Measurements from ENCODE around the gene AREG.

The AREG gene

GRCh38 chr4:74431113-74431826, 13.7 kb upstream of the AREG start:
- no peak for DNase-seq (ENCODE audit: extremely low read depth in 1 of 2, low read depth in 1 of 2)

DNA sequence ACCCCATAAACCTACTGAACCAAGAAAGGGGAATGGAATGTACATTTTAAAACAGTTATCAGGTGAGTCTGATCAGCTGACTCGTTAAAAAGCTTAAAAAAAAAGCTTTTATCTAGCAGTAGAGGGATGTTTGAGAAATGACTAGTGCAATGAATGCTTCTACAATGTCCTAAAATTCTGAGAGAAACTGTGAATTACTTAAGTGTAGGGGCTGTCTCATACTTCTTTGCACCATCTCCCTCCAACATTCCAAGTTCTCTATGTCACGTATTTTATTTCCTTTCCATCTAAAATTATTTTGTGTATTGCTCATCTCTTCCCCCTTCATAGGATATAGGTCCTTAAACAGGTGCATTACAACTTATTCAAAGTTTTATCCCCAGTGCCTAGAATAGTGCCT, 11.9 kb upstream of the AREG start:
- no peak for DNase-seq (ENCODE audit: extremely low read depth in 1 of 2, low read depth in 1 of 2)

DNA sequence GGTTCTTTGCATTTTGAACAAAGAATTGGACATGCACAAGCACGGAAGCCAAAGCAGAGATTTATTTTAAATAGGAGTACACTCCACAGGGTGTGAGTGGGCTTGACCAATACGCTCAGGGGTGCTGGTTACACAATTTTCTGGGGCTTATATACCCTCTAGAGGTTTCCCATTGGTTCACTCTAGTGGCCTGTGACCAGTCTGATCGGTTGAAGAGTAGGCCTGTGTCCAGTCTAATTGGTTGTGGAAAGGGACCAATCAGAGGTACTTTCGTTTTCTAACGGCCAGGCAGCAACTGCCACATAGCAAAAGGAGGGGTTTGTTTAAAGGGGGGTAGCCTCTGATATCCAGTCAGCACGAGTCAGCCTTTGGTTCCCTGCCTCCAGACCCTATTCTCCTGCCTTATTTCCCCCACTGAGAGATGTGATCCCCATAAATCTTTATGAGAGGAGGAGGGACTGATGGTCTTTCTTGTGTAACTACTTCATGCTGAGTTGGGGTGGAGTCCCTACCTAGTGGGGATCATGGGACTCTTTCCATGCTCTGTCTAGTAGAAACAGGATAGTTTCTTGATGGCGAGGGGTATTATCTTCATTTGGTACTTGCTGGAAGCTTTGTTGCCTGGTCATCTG, 11.3 kb upstream of the AREG start:
- no peak for DNase-seq (ENCODE audit: extremely low read depth in 1 of 2, low read depth in 1 of 2)

GRCh38 chr4:74435296-74435695, 9.6 kb upstream of the AREG start:
- no peak for DNase-seq (ENCODE audit: extremely low read depth in 1 of 2, low read depth in 1 of 2)

DNA sequence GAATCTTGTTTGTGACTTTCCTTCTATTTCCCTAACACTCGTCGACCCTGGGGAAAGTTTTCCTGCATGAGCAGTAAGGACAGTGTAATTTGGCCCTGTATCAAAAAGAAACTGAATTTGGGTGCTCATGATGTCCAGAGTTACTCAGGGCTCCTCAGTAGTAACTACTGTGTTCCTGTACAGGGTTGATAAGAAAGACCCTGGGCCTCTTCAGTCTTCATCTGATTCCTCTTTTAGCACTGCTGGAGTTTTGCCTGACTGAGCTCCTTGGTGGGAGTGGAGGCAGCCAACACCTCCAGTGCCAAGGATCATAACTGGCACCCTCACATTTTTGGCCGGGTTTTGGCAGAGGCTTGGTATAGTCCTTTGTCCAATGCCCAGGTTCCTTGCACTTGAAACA, 7.1 kb upstream of the AREG start:
- DNase-seq (ENCODE audit: extremely low read depth in 1 of 2, low read depth in 1 of 2), result no peak

- DNase-seq (ENCODE audit: extremely low read depth in 1 of 2, low read depth in 1 of 2), result no peak
These were observed 6.3 kb upstream of the AREG start for GRCh38 chr4:74438661-74439060.

DNA sequence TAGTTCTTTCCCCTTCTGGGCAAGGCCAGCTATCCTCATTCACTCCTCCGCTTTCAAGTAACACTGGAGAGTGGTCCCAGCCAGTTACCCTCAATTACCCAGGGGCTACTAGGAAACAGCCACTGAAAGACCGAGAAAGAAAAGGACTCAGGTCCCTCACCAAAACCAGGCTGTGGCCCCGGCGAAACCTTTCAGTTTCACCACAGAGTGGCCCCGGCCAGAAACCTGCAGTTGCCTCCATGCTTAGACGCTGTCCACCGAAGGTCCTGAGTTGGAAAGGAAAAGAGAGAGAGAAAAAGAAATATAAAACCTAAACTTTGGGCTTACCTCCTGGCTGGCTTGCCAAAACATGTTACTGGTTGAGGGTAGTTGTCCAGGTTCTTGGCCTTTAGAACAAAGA, 5.0 kb upstream of the AREG start:
- no peak for DNase-seq (ENCODE audit: extremely low read depth in 1 of 2, low read depth in 1 of 2)

- no peak for DNase-seq (ENCODE audit: extremely low read depth in 1 of 2, low read depth in 1 of 2)
These were observed 4.6 kb upstream of the AREG start for GRCh38 chr4:74440356-74440755.

DNA sequence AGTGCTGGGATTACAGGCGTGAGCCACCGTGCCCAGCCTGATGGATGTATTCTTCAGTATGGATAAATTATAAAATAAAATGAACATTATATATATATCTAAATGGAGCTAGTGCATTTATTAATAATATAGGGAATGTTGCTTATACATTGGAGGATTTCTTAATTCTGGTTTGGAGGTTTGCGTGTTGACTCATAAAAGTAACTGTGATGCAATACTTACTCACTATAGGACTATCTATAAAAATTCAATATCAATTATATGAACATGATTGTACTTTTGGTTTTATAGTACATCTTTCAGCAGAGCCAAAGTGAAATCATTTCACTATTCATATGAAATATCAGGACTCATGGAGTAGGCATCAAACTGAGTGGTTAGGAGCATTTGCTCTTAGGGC, 3.2 kb upstream of the AREG start:
- no peak for DNase-seq (ENCODE audit: extremely low read depth in 1 of 2, low read depth in 1 of 2)

DNA sequence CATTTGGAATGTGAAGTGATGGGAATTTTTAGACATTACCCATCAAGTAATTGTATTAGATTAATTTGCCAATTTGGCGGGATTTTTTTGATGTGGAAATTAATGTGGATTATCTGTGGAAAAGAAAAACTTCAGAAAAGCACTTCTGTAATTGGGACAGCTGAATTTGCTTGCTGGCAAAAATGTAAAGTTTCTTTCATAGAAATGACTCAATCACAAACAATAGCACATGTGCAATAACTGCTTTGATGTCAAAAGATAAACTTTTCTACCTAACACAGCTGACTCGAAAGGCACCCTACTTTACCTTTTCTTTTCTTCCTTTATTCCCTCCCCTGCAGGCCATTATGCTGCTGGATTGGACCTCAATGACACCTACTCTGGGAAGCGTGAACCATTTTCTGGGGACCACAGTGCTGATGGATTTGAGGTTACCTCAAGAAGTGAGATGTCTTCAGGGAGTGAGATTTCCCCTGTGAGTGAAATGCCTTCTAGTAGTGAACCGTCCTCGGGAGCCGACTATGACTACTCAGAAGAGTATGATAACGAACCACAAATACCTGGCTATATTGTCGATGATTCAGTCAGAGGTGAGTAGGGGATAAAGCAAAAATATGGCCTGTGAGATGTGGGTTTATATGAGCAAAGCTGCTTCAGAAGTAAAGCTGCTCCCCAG, 1.4 kb downstream of the AREG start:
- no peak for DNase-seq (ENCODE audit: extremely low read depth in 1 of 2, low read depth in 1 of 2)

DNA sequence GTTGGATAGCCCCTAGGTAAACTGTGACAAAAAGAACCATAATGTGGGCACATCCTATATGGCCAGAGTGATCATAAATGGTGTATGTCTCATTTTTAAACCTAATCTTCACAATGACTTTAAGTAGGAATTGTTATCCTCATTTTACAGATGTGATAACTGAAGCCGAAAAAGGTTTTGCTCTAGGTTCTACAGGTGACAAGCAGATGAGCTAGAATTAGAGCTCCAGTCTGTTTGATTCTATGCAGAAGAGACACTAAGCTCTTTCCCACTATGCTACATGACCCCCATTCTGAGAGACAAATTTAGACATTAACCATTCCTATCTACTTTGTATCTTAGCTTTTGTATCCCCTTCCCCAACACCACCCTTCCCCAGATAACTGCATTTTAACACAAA, 2.0 kb downstream of the AREG start:
- DNase-seq (ENCODE audit: extremely low read depth in 1 of 2, low read depth in 1 of 2), result no peak

- DNase-seq (ENCODE audit: extremely low read depth in 1 of 2, low read depth in 1 of 2), result no peak
These were observed 2.8 kb downstream of the AREG start for GRCh38 chr4:74447636-74448233.

DNA sequence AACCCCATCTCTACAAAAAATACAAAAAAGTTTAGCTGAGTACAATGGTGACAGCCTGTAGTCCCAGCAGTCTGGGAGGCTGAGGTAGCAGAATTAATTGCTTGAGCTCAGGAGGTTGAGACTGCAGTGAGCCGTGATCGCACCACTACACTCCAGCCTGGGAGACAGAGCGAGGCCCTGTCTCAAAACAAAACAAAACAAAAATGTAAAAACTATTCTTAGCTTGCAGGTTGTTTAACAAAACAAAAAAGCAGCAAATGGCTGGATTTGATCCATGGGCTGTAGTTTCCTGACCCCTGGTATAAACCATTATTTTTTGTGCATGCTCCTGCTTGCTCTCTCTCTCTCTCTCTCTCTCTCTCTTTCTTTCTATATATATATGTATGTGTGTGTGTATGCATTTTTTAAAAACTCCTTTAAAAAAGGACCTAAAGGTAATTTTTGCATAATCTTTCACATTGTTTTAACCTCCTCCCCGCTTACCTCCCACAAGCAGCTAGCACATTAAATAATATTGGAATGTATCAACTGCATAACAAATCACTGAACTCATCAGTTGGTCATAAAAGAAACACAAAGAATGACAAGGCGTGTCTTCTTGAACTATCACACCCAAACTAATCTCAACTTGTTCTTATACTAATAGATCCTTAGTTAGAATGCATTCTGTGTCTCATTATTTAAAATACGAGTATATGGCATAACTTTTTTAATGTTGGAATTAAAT, 4.8 kb downstream of the AREG start:
- DNase-seq (ENCODE audit: extremely low read depth in 1 of 2, low read depth in 1 of 2), result no peak

GRCh38 chr4:74450298-74450683, 5.4 kb downstream of the AREG start:
- no peak for DNase-seq (ENCODE audit: extremely low read depth in 1 of 2, low read depth in 1 of 2)

- no peak for DNase-seq (ENCODE audit: extremely low read depth in 1 of 2, low read depth in 1 of 2)
These were observed 6.3 kb downstream of the AREG start for GRCh38 chr4:74451214-74451661.

DNA sequence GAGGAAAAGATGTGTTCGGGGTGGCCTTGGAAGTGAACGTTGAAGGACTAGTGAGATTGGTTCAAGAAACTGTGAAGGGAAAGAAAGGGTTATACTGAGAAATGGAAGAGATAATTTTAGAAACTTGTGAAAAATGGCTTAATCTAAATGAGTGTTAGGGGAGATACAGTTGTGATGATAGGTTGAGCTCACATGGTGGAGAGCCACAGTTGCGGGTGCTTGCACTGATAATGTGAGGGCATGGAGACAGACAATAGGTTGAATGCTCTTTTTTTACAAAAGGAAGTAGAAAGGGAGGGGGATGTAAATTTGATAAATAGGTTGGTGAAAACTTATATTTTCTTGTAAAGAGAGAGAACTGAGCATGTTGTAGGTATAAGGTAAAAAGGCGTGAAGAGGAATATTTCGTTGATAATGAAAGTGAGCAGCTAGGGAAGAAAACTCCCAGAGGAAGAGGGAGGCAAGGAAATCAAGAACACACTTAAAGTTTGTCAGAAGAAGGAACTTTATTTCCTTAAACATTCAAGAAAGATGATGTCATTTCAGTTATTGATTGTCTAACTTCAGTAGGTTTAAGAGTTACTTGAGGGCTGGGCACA, 8.2 kb downstream of the AREG start:
- DNase-seq (ENCODE audit: extremely low read depth in 1 of 2, low read depth in 1 of 2), result no peak

- no peak for DNase-seq (ENCODE audit: extremely low read depth in 1 of 2, low read depth in 1 of 2)
These were observed 9.2 kb downstream of the AREG start for GRCh38 chr4:74453829-74454742.

- DNase-seq (ENCODE audit: extremely low read depth in 1 of 2, low read depth in 1 of 2), result no peak
These were observed 10.6 kb downstream of the AREG start for GRCh38 chr4:74455361-74456055.

- DNase-seq (ENCODE audit: extremely low read depth in 1 of 2, low read depth in 1 of 2), result no peak
These were observed 11.3 kb downstream of the AREG start for GRCh38 chr4:74456056-74456744.
